DOHH2 (cell line): ENCODE measurements around the gene PCDH9.

Source experiments
- H3F3A ChIP-seq: fragments of 200-600 bp; sonication (generic), shearing (Covaris generic); 2 replicates; pipeline ENCODE4 v1.6.0; 2016; ENCODE audit warnings: antibody characterized with exemption, mild to moderate bottlenecking; ENCODE audit not compliant: control insufficient read depth, insufficient read depth
- H3K27ac ChIP-seq: fragments of 200-600 bp; sonication (generic); 2 replicates; pipeline ENCODE4 v1.5.1; 2014; ENCODE audit warnings: low read depth, mild to moderate bottlenecking, low read length, moderate library complexity
- H3K27me3 ChIP-seq: fragments of 200-600 bp; sonication (generic); 2 replicates; pipeline ENCODE4 v1.6.1; 2014; ENCODE audit warnings: mild to moderate bottlenecking, low read length, mixed read lengths; ENCODE audit not compliant: control insufficient read depth
- H3K36me3 ChIP-seq: fragments of 200-600 bp; sonication (generic); 2 replicates; pipeline ENCODE4 v1.6.1; 2014; ENCODE audit warnings: mild to moderate bottlenecking, low read length, moderate library complexity, mixed read lengths; ENCODE audit not compliant: control insufficient read depth
- H3K4me1 ChIP-seq: fragments of 200-600 bp; sonication (generic); 2 replicates; pipeline ENCODE4 v1.6.1; 2014; ENCODE audit warnings: mild to moderate bottlenecking, low read length, mixed read lengths; ENCODE audit not compliant: control insufficient read depth
- H3K4me2 ChIP-seq: fragments of 200-600 bp; sonication (generic); 2 replicates; pipeline ENCODE4 v1.6.0; 2014; ENCODE audit warnings: mild to moderate bottlenecking, low read length, moderate library complexity
- H3K4me3 ChIP-seq: fragments of 200-600 bp; sonication (generic); 2 replicates; pipeline ENCODE4 v1.5.1; 2014; ENCODE audit warnings: mild to moderate bottlenecking, low read length, mixed read lengths
- H3K79me2 ChIP-seq: fragments of 200-600 bp; sonication (generic); 2 replicates; pipeline ENCODE4 v1.6.1; 2014; ENCODE audit warnings: mild to moderate bottlenecking, low read length, mixed read lengths; ENCODE audit not compliant: control insufficient read depth
- H3K9me2 ChIP-seq: fragments of 200-600 bp; sonication (generic); replicated peaks from 2 replicates; pipeline ENCODE4 v1.6.1; 2014; ENCODE audit warnings: mild to moderate bottlenecking, low read length, mixed read lengths; ENCODE audit not compliant: control insufficient read depth
- H3K9me3 ChIP-seq: fragments of 200-600 bp; sonication (generic); 2 replicates; pipeline ENCODE4 v1.6.1; 2014; ENCODE audit warnings: antibody characterized with exemption, low read length, mixed read lengths; ENCODE audit not compliant: control insufficient read depth, insufficient read depth
- H4K20me1 ChIP-seq: fragments of 200-600 bp; sonication (generic); 2 replicates; pipeline ENCODE4 v1.6.0; 2014; ENCODE audit warnings: low read depth, mild to moderate bottlenecking, antibody characterized with exemption, low read length, moderate library complexity; ENCODE audit not compliant: control insufficient read depth, insufficient read depth
- EZH2phosphoT487 ChIP-seq: fragments of 200-600 bp; sonication (generic); IDR thresholded peaks from 2 replicates; pipeline ENCODE4 v1.6.1; 2017; ENCODE audit warnings: borderline replicate concordance, mild to moderate bottlenecking, antibody characterized with exemption, low read length, moderate library complexity, mixed read lengths
- TF ChIP-seq, protein P1 (sequence below): fragments of 200-600 bp; sonication (generic); IDR thresholded peaks from one replicate; pipeline ENCODE4 v1.5.1; 2014; ENCODE audit warnings: antibody characterized with exemption, mild to moderate bottlenecking, low read depth, low read length; ENCODE audit not compliant: poor library complexity, severe bottlenecking

Gene PCDH9

DNA sequence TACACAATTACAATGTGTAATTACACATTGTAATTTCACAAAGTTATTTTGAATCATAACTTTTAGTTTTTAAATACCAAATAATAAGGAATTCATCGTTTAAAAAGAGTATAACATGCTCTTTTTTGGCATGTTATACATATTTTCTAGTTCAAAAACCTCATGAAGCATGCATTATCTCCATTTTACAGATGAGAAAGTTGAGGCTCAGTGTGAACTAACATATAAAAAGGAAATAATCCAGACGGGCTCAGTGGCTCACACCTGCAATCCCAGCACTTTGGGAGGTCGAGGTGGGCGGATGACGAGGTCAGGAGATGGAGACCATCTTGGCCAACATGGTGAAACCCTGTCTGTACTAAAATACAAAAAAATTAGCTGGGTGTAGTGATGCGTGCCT, 107.9 kb downstream of the PCDH9 start:
- no peaks in the 10 kb centered on the region for H3K9me3 ChIP-seq
- TF ChIP-seq, protein P1, sequence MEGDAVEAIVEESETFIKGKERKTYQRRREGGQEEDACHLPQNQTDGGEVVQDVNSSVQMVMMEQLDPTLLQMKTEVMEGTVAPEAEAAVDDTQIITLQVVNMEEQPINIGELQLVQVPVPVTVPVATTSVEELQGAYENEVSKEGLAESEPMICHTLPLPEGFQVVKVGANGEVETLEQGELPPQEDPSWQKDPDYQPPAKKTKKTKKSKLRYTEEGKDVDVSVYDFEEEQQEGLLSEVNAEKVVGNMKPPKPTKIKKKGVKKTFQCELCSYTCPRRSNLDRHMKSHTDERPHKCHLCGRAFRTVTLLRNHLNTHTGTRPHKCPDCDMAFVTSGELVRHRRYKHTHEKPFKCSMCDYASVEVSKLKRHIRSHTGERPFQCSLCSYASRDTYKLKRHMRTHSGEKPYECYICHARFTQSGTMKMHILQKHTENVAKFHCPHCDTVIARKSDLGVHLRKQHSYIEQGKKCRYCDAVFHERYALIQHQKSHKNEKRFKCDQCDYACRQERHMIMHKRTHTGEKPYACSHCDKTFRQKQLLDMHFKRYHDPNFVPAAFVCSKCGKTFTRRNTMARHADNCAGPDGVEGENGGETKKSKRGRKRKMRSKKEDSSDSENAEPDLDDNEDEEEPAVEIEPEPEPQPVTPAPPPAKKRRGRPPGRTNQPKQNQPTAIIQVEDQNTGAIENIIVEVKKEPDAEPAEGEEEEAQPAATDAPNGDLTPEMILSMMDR = no peak
- no peaks in the 10 kb centered on the region for H3K9me2 ChIP-seq
- no peak overlapping the region for H3K27ac ChIP-seq
- no peaks in the 10 kb centered on the region for H3K79me2 ChIP-seq
- no peak overlapping the region for H3K4me3 ChIP-seq
- H3K4me1 ChIP-seq = peaks cover 6% of the 10 kb centered on the region
- H3K4me2 ChIP-seq = no peak overlapping the region
- H3K36me3 ChIP-seq = no peaks in the 10 kb centered on the region
- H3F3A ChIP-seq = no peaks in the 10 kb centered on the region
- no peaks in the 10 kb centered on the region for H3K27me3 ChIP-seq
- H4K20me1 ChIP-seq = no peaks in the 10 kb centered on the region

DNA sequence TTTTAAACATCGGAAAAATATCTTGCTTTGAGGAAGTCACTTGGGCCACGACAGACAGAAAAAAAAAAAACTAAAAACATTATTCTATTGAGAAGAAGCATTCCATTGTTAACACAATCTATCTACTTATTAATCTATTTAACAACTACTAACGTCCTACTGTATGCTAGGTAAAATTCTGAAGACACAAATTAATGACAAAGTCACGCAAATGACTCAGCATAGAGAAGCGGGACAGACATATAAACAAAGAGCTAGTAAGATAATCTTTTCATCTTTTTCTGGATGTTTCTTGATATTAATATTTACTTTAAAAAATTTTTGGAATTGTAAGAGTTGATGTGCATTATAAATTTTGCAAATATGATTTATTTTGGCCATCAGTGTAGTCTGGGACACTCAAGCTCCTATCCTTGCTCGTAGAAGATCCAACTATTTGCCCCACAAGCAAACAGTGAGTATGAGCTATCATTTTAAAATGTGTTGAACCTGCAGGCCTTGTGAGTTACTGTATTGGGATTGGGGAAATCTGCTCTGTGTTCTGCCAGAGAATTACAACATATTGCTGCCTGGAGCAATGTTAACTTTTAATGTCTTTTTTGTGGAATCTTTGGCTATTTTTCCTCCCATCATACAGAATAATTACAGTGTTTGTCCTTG, 109.1 kb downstream of the PCDH9 start:
- H3K4me1 ChIP-seq = peaks cover 6% of the 10 kb centered on the region
- H3K9me3 ChIP-seq = no peaks in the 10 kb centered on the region
- H3K27ac ChIP-seq = no peak overlapping the region
- H3K79me2 ChIP-seq = no peaks in the 10 kb centered on the region
- no peaks in the 10 kb centered on the region for H3K27me3 ChIP-seq
- no peaks in the 10 kb centered on the region for H3K36me3 ChIP-seq
- H3F3A ChIP-seq = no peaks in the 10 kb centered on the region
- H3K4me2 ChIP-seq = no peak overlapping the region
- TF ChIP-seq, protein P1 = no peak
- no peak for TF ChIP-seq EZH2phosphoT487
- no peaks in the 10 kb centered on the region for H3K9me2 ChIP-seq
- H3K4me3 ChIP-seq = no peak overlapping the region
- H4K20me1 ChIP-seq = no peaks in the 10 kb centered on the region

DNA sequence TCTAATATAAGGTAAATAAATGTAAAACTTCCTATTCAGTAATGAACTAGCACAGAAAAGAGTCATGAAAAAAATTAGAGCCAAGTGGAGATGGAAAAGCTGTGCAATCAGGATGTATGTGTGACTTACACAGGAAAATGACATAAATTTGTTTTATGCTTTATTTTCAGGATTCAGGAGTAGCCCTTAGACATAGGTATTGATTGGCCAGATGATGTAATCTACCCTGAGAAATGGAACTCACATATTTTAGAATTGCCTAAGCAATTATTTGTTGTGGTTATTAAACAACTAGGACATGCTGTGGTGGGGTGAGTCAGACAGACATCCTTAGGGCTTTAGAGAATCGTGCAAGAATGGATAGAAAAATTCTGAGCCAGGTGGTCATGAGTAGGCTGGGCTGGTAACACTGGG, 110.6 kb downstream of the PCDH9 start:
- H3F3A ChIP-seq = no peaks in the 10 kb centered on the region
- no peaks in the 10 kb centered on the region for H3K36me3 ChIP-seq
- no peak overlapping the region for H3K27ac ChIP-seq
- TF ChIP-seq, protein P1 = no peak
- TF ChIP-seq EZH2phosphoT487 = no peak
- no peaks in the 10 kb centered on the region for H3K9me2 ChIP-seq
- H3K4me1 ChIP-seq = peaks cover 6% of the 10 kb centered on the region
- no peaks in the 10 kb centered on the region for H4K20me1 ChIP-seq
- H3K4me2 ChIP-seq = no peak overlapping the region
- no peak overlapping the region for H3K4me3 ChIP-seq
- H3K9me3 ChIP-seq = no peaks in the 10 kb centered on the region
- no peaks in the 10 kb centered on the region for H3K79me2 ChIP-seq
- no peaks in the 10 kb centered on the region for H3K27me3 ChIP-seq
